Measurements from ENCODE around the gene CSNK1G1.
"Not testable (repeated sequence)": the region's sequence is repeated elsewhere in the genome, so short reads cannot be mapped to it uniquely, and the experiment has no call there.

CSNK1G1 gene

DNA sequence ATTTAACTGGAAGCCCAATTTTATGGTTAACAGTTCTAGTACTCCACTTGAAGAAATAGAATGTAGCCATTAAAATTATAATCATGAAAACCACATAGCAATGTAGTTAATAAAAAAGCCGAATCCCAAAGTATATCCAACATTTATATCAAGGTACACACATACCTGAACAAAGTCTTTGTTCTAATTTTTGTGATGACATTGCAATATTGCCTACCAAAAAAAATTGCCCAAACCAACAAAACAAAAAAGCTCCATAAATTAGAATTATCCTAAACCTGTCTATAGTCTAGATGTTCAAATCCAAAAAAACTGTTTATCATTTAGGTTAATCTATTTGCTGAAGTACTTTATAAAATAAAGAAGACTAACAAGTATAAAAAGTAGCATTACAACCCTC is 70.8 kb downstream of the CSNK1G1 start:
- H3K9ac ChIP-seq (ENCODE audit: low read depth, low read length): no peak overlapping the region
- H3K4me1 ChIP-seq (ENCODE audit: control insufficient read depth, insufficient read depth, low read length): no peaks in the 10 kb centered on the region
- no peaks in the 10 kb centered on the region for H3K27me3 ChIP-seq (ENCODE audit: control insufficient read depth, insufficient read depth, low read length)
- no peaks in the 10 kb centered on the region for H3K9me3 ChIP-seq (ENCODE audit: control insufficient read depth, insufficient read depth, low read length)
- no peak overlapping the region for H3K4me3 ChIP-seq (ENCODE audit: low read depth, low read length)
- no peaks in the 10 kb centered on the region for H3K36me3 ChIP-seq (ENCODE audit: control insufficient read depth, insufficient read depth, low read length)

DNA sequence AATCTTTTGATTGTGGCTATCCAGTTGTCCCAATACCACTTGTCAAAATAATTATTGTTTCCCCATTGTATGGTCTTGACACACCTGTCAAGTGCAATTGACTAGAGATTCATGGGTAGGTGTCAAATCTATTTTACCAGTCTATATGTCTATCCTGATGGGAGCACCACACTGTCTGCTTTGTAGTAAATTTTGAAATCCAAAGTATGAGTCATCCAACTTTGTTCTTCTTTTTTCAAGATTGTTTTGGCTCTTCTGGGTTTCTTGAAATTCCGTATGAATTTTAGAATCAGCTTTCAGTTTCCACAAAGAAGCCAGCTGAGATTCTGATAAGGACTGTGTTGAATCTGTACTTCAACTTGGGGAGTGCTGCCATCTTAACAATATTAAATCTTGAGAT is 71.9 kb downstream of the CSNK1G1 start:
- H3K4me1 ChIP-seq (ENCODE audit: control insufficient read depth, insufficient read depth, low read length): no peaks in the 10 kb centered on the region
- H3K36me3 ChIP-seq (ENCODE audit: control insufficient read depth, insufficient read depth, low read length): no peaks in the 10 kb centered on the region
- H3K9me3 ChIP-seq (ENCODE audit: control insufficient read depth, insufficient read depth, low read length): no peaks in the 10 kb centered on the region
- no peak overlapping the region for H3K4me3 ChIP-seq (ENCODE audit: low read depth, low read length)
- H3K9ac ChIP-seq (ENCODE audit: low read depth, low read length): no peak overlapping the region
- no peaks in the 10 kb centered on the region for H3K27me3 ChIP-seq (ENCODE audit: control insufficient read depth, insufficient read depth, low read length)

DNA sequence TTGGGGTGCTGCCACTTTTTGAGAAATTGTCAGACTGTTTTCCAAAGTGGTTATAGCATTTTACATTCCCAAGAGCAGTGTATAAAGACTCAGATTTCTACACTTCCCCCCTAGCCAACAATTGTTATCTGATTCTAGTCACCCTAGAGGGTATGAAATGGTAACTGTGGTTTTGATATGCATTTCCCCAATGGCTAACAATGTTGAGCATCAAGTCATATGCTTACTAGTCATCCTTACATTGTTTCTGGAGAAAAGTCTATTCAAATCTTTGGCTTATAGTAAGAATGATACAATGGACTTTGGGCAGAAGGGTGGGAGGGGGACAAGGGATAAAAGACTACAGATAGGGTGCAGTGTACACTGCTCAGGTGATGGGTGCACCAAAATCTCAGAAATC is 73.3 kb downstream of the CSNK1G1 start:
- Histone ChIP-seq H3K9ac (ENCODE audit: low read depth, low read length) (no peak overlapping the region), H3K4me3 (ENCODE audit: low read depth, low read length) (no peak overlapping the region), H3K4me1 (ENCODE audit: control insufficient read depth, insufficient read depth, low read length) (no peaks in the 10 kb centered on the region), H3K9me3 (ENCODE audit: control insufficient read depth, insufficient read depth, low read length) (no peaks in the 10 kb centered on the region), H3K27me3 (ENCODE audit: control insufficient read depth, insufficient read depth, low read length) (no peaks in the 10 kb centered on the region), H3K36me3 (ENCODE audit: control insufficient read depth, insufficient read depth, low read length) (no peaks in the 10 kb centered on the region)

- Histone ChIP-seq H3K4me1 (ENCODE audit: control insufficient read depth, insufficient read depth, low read length) (no peaks in the 10 kb centered on the region), H3K36me3 (ENCODE audit: control insufficient read depth, insufficient read depth, low read length) (no peaks in the 10 kb centered on the region), H3K4me3 (ENCODE audit: low read depth, low read length) (no peak overlapping the region), H3K27me3 (ENCODE audit: control insufficient read depth, insufficient read depth, low read length) (no peaks in the 10 kb centered on the region), H3K9ac (ENCODE audit: low read depth, low read length) (no peak overlapping the region), H3K9me3 (ENCODE audit: control insufficient read depth, insufficient read depth, low read length) (no peaks in the 10 kb centered on the region)
Observed at GRCh38 chr15:64279131-64279530, 76.8 kb downstream of the CSNK1G1 start.

DNA sequence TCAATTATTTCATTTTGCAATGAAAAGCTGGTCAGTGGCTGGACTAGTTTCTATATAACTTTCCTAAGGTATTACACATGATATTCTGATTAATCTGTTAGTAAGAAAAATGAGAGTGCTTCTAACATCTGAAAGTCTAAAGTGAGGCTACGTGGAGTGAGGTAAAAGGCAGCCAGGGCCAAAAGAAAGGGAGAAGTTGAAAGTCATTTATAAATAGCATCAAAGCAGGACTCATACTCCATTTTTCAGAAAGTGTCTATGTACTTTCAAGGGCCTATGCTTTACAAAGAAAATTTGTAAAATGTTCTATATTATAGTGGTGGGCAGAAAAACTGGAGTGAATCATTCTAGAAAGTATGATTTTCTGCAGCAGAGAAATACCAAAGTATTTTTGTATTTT is 80.0 kb downstream of the CSNK1G1 start:
- no peak overlapping the region for H3K9ac ChIP-seq (ENCODE audit: low read depth, low read length)
- H3K36me3 ChIP-seq (ENCODE audit: control insufficient read depth, insufficient read depth, low read length): no peaks in the 10 kb centered on the region
- no peaks in the 10 kb centered on the region for H3K4me1 ChIP-seq (ENCODE audit: control insufficient read depth, insufficient read depth, low read length)
- no peak overlapping the region for H3K4me3 ChIP-seq (ENCODE audit: low read depth, low read length)
- H3K27me3 ChIP-seq (ENCODE audit: control insufficient read depth, insufficient read depth, low read length): no peaks in the 10 kb centered on the region
- no peaks in the 10 kb centered on the region for H3K9me3 ChIP-seq (ENCODE audit: control insufficient read depth, insufficient read depth, low read length)

GRCh38 chr15:64274341-64274950 is 81.5 kb downstream of the CSNK1G1 start:
- Histone ChIP-seq H3K27me3 (ENCODE audit: control insufficient read depth, insufficient read depth, low read length) (no peaks in the 10 kb centered on the region), H3K4me3 (ENCODE audit: low read depth, low read length) (no peak overlapping the region), H3K36me3 (ENCODE audit: control insufficient read depth, insufficient read depth, low read length) (no peaks in the 10 kb centered on the region), H3K9me3 (ENCODE audit: control insufficient read depth, insufficient read depth, low read length) (no peaks in the 10 kb centered on the region), H3K9ac (ENCODE audit: low read depth, low read length) (no peak overlapping the region), H3K4me1 (ENCODE audit: control insufficient read depth, insufficient read depth, low read length) (no peaks in the 10 kb centered on the region)

DNA sequence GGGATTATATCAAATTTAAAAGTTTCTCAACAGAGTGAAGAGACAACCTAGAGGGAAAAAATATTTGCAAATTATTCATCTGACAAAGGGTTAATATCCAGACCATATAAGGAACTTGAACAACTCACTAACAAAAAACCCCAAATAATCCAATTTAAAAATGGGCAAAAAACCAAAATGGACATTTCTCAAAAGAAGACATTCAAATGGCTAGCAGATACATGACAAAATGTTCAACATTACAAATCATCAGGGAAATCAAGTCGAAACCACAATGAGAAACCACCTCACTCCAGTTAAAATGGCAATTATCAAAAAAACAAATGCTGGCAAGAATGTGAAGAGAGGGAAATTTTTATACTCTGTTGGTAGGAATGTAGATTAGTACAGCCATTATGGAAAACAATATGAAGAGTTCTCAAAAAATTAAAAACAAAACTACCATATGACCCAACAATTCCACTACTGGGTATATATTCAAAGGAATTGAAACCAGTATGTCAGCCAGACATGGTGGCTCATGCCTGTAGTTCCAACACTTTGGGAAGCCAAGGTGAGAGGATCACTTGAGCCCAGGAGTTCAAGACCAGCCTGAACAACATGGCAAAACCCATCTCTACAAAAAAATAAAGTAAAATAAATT is 88.5 kb downstream of the CSNK1G1 start:
- no peaks in the 10 kb centered on the region for H3K9me3 ChIP-seq (ENCODE audit: control insufficient read depth, insufficient read depth, low read length)
- H3K4me1 ChIP-seq (ENCODE audit: control insufficient read depth, insufficient read depth, low read length): no peaks in the 10 kb centered on the region
- no peak overlapping the region for H3K9ac ChIP-seq (ENCODE audit: low read depth, low read length)

DNA sequence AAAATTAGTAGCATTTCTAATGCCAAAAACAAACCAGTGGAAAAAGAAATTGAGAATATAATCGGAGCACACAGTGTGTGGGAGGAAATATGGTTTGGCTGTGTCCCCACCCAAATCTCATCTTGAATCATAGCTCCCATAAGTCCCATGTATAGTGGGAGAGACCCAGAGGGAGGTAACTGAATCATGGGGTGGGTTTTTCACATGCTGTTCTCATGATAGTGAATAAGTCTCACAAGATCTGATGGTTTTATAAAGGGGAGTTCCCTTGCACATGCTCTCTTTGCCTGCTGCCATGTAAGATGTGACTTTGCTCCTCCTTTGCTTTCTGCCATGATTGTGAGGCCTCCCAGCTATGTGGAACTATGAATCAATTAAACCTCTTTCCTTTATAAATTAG is 90.8 kb downstream of the CSNK1G1 start:
- H3K4me1 ChIP-seq (ENCODE audit: control insufficient read depth, insufficient read depth, low read length); H3K4me3 ChIP-seq (ENCODE audit: low read depth, low read length); H3K36me3 ChIP-seq (ENCODE audit: control insufficient read depth, insufficient read depth, low read length); H3K27me3 ChIP-seq (ENCODE audit: control insufficient read depth, insufficient read depth, low read length); H3K9me3 ChIP-seq (ENCODE audit: control insufficient read depth, insufficient read depth, low read length); H3K9ac ChIP-seq (ENCODE audit: low read depth, low read length): not testable (repeated sequence)

More for the DNA sequence above, 88.5 kb downstream of the CSNK1G1 start:
- Histone ChIP-seq H3K36me3 (ENCODE audit: control insufficient read depth, insufficient read depth, low read length) (no peaks in the 10 kb centered on the region), H3K27me3 (ENCODE audit: control insufficient read depth, insufficient read depth, low read length) (no peaks in the 10 kb centered on the region), H3K4me3 (ENCODE audit: low read depth, low read length) (no peak overlapping the region)

DNA sequence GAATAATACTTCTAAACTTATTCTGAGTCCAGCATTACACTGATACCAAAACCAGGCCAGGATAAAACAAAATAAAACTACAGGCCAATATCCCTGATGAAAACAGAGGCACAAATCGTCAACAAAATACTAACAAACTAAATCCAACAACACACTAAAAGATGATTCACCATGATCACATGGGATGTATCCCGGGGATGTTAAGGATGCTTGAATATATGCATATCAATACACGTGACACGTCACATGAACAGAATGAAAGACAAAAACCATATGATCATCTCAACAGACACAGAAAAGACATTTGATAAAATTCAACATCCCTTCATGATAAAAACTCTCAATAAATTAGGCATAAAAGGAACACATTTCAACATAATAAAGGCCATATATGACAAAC is 91.5 kb downstream of the CSNK1G1 start:
- Histone ChIP-seq H3K9me3 (ENCODE audit: control insufficient read depth, insufficient read depth, low read length) (no peaks in the 10 kb centered on the region), H3K27me3 (ENCODE audit: control insufficient read depth, insufficient read depth, low read length) (no peaks in the 10 kb centered on the region), H3K36me3 (ENCODE audit: control insufficient read depth, insufficient read depth, low read length) (no peaks in the 10 kb centered on the region), H3K9ac (ENCODE audit: low read depth, low read length) (no peak overlapping the region), H3K4me3 (ENCODE audit: low read depth, low read length) (no peak overlapping the region), H3K4me1 (ENCODE audit: control insufficient read depth, insufficient read depth, low read length) (no peaks in the 10 kb centered on the region)

GRCh38 chr15:64263567-64263966 is 92.4 kb downstream of the CSNK1G1 start:
- H3K36me3 ChIP-seq (ENCODE audit: control insufficient read depth, insufficient read depth, low read length): no peaks in the 10 kb centered on the region
- H3K27me3 ChIP-seq (ENCODE audit: control insufficient read depth, insufficient read depth, low read length): no peaks in the 10 kb centered on the region
- H3K9me3 ChIP-seq (ENCODE audit: control insufficient read depth, insufficient read depth, low read length): no peaks in the 10 kb centered on the region
- H3K4me1 ChIP-seq (ENCODE audit: control insufficient read depth, insufficient read depth, low read length): no peaks in the 10 kb centered on the region
- no peak overlapping the region for H3K9ac ChIP-seq (ENCODE audit: low read depth, low read length)
- H3K4me3 ChIP-seq (ENCODE audit: low read depth, low read length): no peak overlapping the region

- Histone ChIP-seq H3K4me1 (ENCODE audit: control insufficient read depth, insufficient read depth, low read length) (peaks cover 2% of the 10 kb centered on the region), H3K9ac (ENCODE audit: low read depth, low read length) (no peak overlapping the region), H3K36me3 (ENCODE audit: control insufficient read depth, insufficient read depth, low read length) (no peaks in the 10 kb centered on the region), H3K9me3 (ENCODE audit: control insufficient read depth, insufficient read depth, low read length) (no peaks in the 10 kb centered on the region), H3K4me3 (ENCODE audit: low read depth, low read length) (no peak overlapping the region), H3K27me3 (ENCODE audit: control insufficient read depth, insufficient read depth, low read length) (no peaks in the 10 kb centered on the region)
Observed at GRCh38 chr15:64256051-64256450, 99.9 kb downstream of the CSNK1G1 start.

GRCh38 chr15:64251658-64252057 is 104.3 kb downstream of the CSNK1G1 start:
- no peak overlapping the region for H3K9ac ChIP-seq (ENCODE audit: low read depth, low read length)
- H3K4me1 ChIP-seq (ENCODE audit: control insufficient read depth, insufficient read depth, low read length): peaks cover 11% of the 10 kb centered on the region
- no peaks in the 10 kb centered on the region for H3K36me3 ChIP-seq (ENCODE audit: control insufficient read depth, insufficient read depth, low read length)
- H3K4me3 ChIP-seq (ENCODE audit: low read depth, low read length): no peak overlapping the region
- no peaks in the 10 kb centered on the region for H3K9me3 ChIP-seq (ENCODE audit: control insufficient read depth, insufficient read depth, low read length)
- no peaks in the 10 kb centered on the region for H3K27me3 ChIP-seq (ENCODE audit: control insufficient read depth, insufficient read depth, low read length)
